Sciatic nerve (tissue), 2 donors: Measurements from ENCODE around the gene GPX8. TPM values are rescaled to one million over a fixed set of nuclear protein-coding genes. Genes with fewer than 3 reads are reported as not detected.
A peak's percentile ranks its signal among the peaks of the same experiment; 100 is the strongest.

Experiments used
- ATAC-seq: fragments of 200-7000 bp; cut with Tn5 transposase; one replicate; pipeline ENCODE4 v1.9.1; 2020; ENCODE audit warnings: mild to moderate bottlenecking, moderate library complexity
- DNase-seq: peaks from one replicate; pipeline ENCODE4 v3.0.0-alpha.2; 2020; ENCODE audit warnings: low spot score
- intact Hi-C: fragments of 100-400 bp; cut with DNase I; formaldehyde crosslinking; loops from one replicate; pipeline ENCODE4 v1.14.2; 2022
- total RNA-seq: library from RNA; stranded (reverse); fragmentation: NEBNext Ultra II Directional; extraction: Animal tissue kit (Norgen Biotek cat#: 25700); gene quantifications from one replicate; pipeline ENCODE4 v1.2.1, GENCODE V29; 2021
- donor health status: DM: no; HTN: no; CAD: no.
- donor health status: DM: no; HTN: no; CAD: no.

The GPX8 gene
- total RNA-seq, 1 donor from 2014 or later, result 34.9 TPM

GRCh38 chr5:55162666-55163065 is 2.7 kb downstream of the GPX8 start:
- ATAC-seq (no peak), DNase-seq (no peak)
- intact Hi-C loops, result loop anchor here (5.0 kb wide), 1 partner anchor 145 kb away; the partner anchor contains the start of genes DHX29 and MTREX

GRCh38 chr5:55171471-55171870 is 11.5 kb downstream of the GPX8 start:
- DNase-seq (no peak), ATAC-seq (no peak)
- intact Hi-C loops, result loop anchor here (10.0 kb wide), 1 partner anchor 53 kb away; the partner anchor contains the start of gene MCIDAS

- ATAC-seq (peak; percentile 88), DNase-seq (no peak)
- intact Hi-C loops, result loop anchor here (10.0 kb wide), 1 partner anchor 53 kb away; the partner anchor contains the start of gene MCIDAS
Measured at GRCh38 chr5:55172051-55172899, 12.3 kb downstream of the GPX8 start.

GRCh38 chr5:55172937-55173686 is 13.1 kb downstream of the GPX8 start, which contains the start of gene CDC20B:
TSS of gene CDC20B (minus strand) at chr5:55173177. CDS start at chr5:55173000, 177 bp downstream.
- intact Hi-C loops, result loop anchor here (10.0 kb wide), 1 partner anchor 52 kb away; the partner anchor contains the start of gene MCIDAS
- peak; percentile 92 for ATAC-seq
- peak; percentile 81 for DNase-seq

- ATAC-seq (no peak), DNase-seq (no peak)
- intact Hi-C loops, result loop anchor here (10.0 kb wide), 1 partner anchor 51 kb away; the partner anchor contains the start of gene MCIDAS
Measured at GRCh38 chr5:55173687-55174230, 13.8 kb downstream of the GPX8 start.

GRCh38 chr5:55175781-55176175 is 15.8 kb downstream of the GPX8 start:
- intact Hi-C loops, result loop anchor here (10.0 kb wide), 1 partner anchor 49 kb away; the partner anchor contains the start of gene MCIDAS
- DNase-seq (no peak), ATAC-seq (no peak)

- peak; percentile 40 for ATAC-seq
Measured at GRCh38 chr5:55176176-55176818, 16.3 kb downstream of the GPX8 start.

GRCh38 chr5:55177078-55177477 is 17.1 kb downstream of the GPX8 start:
- DNase-seq (no peak), ATAC-seq (no peak)
- intact Hi-C loops, result loop anchor here (10.0 kb wide), 1 partner anchor 48 kb away; the partner anchor contains the start of gene MCIDAS

More at GRCh38 chr5:55176176-55176818, 16.3 kb downstream of the GPX8 start:
- intact Hi-C loops, result loop anchor here (10.0 kb wide), 1 partner anchor 49 kb away; the partner anchor contains the start of gene MCIDAS
- peak; percentile 62 for DNase-seq

GRCh38 chr5:55180016-55180415 is 20.0 kb downstream of the GPX8 start:
- intact Hi-C loops, result no loop called here
- ATAC-seq (no peak), DNase-seq (no peak)

- ATAC-seq (no peak), DNase-seq (no peak)
- intact Hi-C loops, result no loop called here
Measured at GRCh38 chr5:55187370-55187769, 27.4 kb downstream of the GPX8 start.

GRCh38 chr5:55188656-55189540 is 28.9 kb downstream of the GPX8 start:
- no peak for ATAC-seq
- no peak for DNase-seq
- intact Hi-C loops, result no loop called here

- no peak for DNase-seq
- ATAC-seq, result no peak
- intact Hi-C loops, result no loop called here
Measured at GRCh38 chr5:55191165-55191564, 31.2 kb downstream of the GPX8 start.

- intact Hi-C loops, result no loop called here
- no peak for ATAC-seq
Measured at GRCh38 chr5:55205001-55205400, 45.0 kb downstream of the GPX8 start.

GRCh38 chr5:55211184-55211874 is 51.4 kb downstream of the GPX8 start:
- intact Hi-C loops, result no loop called here
- ATAC-seq (no peak), DNase-seq (no peak)

More at GRCh38 chr5:55205001-55205400, 45.0 kb downstream of the GPX8 start:
- no peak for DNase-seq
